K562 (cell line): ENCODE results near the gene KIF1A.

ENCODE experiments used
- ATF3 ChIP-seq, 2 experiments: fragments of 450-650 bp in 1 of 2; sonication (generic) in 1 of 2; formaldehyde crosslinking in 1 of 2; IDR thresholded peaks in 1 of 2; conservative IDR thresholded peaks in 1 of 2; 2 replicates each; pipeline versions ENCODE4 v1.6.1 to v1.8.1; 2016 to 2023; ENCODE audit warnings: mild to moderate bottlenecking in 2 of 2, moderate library complexity in 2 of 2, inconsistent platforms in 1 of 2, missing genetic modification reagents in 1 of 2
- CTCF ChIP-seq, 3 experiments: IDR thresholded peaks in 2 of 3; conservative IDR thresholded peaks in 1 of 3; 2 replicates each; pipeline ENCODE4 v1.5.1; 2011 to 2012; ENCODE audit warnings: low read length in 3 of 3, mild to moderate bottlenecking in 3 of 3, control low read depth in 2 of 3, improper control_type of control experiment in 1 of 3, inconsistent platforms in 1 of 3, low read depth in 1 of 3, mixed read lengths in 1 of 3, moderate library complexity in 1 of 3; ENCODE audit not compliant: insufficient read depth in 2 of 3
- E2F8 ChIP-seq: fragments of 450-650 bp; IDR thresholded peaks from 2 replicates; pipeline ENCODE4 v1.7.1; 2018; ENCODE audit warnings: mild to moderate bottlenecking, low read depth; ENCODE audit not compliant: partially characterized antibody
- ELF4 ChIP-seq: fragments of 450-650 bp; formaldehyde crosslinking; IDR thresholded peaks from 2 replicates; pipeline ENCODE4 v1.4.0; 2022; ENCODE audit warnings: missing genetic modification characterization
- EP300 ChIP-seq: IDR thresholded peaks from 2 replicates; pipeline ENCODE4 v1.6.1; 2012; ENCODE audit warnings: low read length, improper control_type of control experiment
- MCM3 ChIP-seq: fragments of 450-650 bp; IDR thresholded peaks from 2 replicates; pipeline ENCODE4 v1.6.1; 2016
- MCM5 ChIP-seq: fragments of 450-650 bp; IDR thresholded peaks from 2 replicates; pipeline ENCODE4 v1.6.1; 2016; ENCODE audit warnings: low read depth
- POU5F1 ChIP-seq: fragments of 150-350 bp; IDR thresholded peaks from 2 replicates; pipeline ENCODE4 v1.6.1; 2014; ENCODE audit warnings: borderline replicate concordance, low read length, low read depth, mild to moderate bottlenecking; ENCODE audit not compliant: partially characterized antibody
- SNIP1 ChIP-seq: fragments of 450-650 bp; IDR thresholded peaks from 2 replicates; pipeline ENCODE4 v1.7.1; 2017; ENCODE audit warnings: low read depth, mild to moderate bottlenecking
- TAF1 ChIP-seq: IDR thresholded peaks from 2 replicates; pipeline ENCODE4 v1.6.1; 2011; ENCODE audit warnings: mild to moderate bottlenecking, low read length, moderate library complexity; ENCODE audit not compliant: insufficient read depth, control insufficient read depth, severe bottlenecking; ENCODE audit errors: extremely low read depth
- TFAP4 ChIP-seq: sonication (generic); formaldehyde crosslinking; IDR thresholded peaks from 2 replicates; pipeline ENCODE4 v1.8.0; 2022; ENCODE audit warnings: missing genetic modification reagents, mild to moderate bottlenecking, moderate library complexity, borderline replicate concordance
- ZNF436 ChIP-seq: fragments of 250-450, 450-650 bp; sonication (Bioruptor Pico); formaldehyde crosslinking; IDR thresholded peaks from 2 replicates; pipeline ENCODE4 v1.7.0; 2020; ENCODE audit warnings: mild to moderate bottlenecking
- ZNF830 ChIP-seq: fragments of 250-450 bp; sonication (Bioruptor Pico); IDR thresholded peaks from 2 replicates; pipeline ENCODE4 v1.5.0; 2021; ENCODE audit warnings: mild to moderate bottlenecking

GRCh38 chr2:240848900-240849680 is 29.1 kb upstream of the KIF1A start:
- TF ChIP-seq ELF4 (no peak), CTCF (IDR thresholded peaks at IDR 0.05 in 2 of 3, conservative IDR thresholded peaks at IDR 0.05 in 1 of 3; ENCODE audit: insufficient read depth in 2 of 3, low read depth in 1 of 3, low read length in 3 of 3) (no peak), SNIP1 (no peak), EP300 (no peak), TFAP4 (CRISPR knock-in tag) (no peak), ZNF830 (no peak), ZNF436 (CRISPR knock-in tag) (no peak), MCM5 (no peak), TAF1 (no peak), MCM3 (no peak), ATF3 (IDR thresholded peaks at IDR 0.05) (no peak), ATF3 (CRISPR knock-in tag; conservative IDR thresholded peaks at IDR 0.05) (no peak), E2F8 (no peak), POU5F1 (no peak)
